Activated naive CD4-positive, alpha-beta T cell treated with anti-CD3 and anti-CD28 coated beads, Interleukin-2, amount 10 ng/mL, durations not matched to agents 7 days and 5 days (primary cell): ENCODE measurements around the gene CASK.

Source experiments
- CTCF ChIA-PET: fragments of 350-600 bp; sonication (Branson Sonifier 250); formaldehyde crosslinking; loops from one replicate; lab custom pipeline; 2021; ENCODE audit warnings: antibody characterized with exemption; lab: Charles Lee
- DNase-seq: peaks from one replicate; pipeline ENCODE4 v3.0.0-alpha.2; 2020
- H3K27ac Mint-ChIP-seq: one replicate; pipeline ENCODE4 v1.8.0; 2021; ENCODE audit warnings: mild to moderate bottlenecking, moderate library complexity, mixed read lengths
- H3K27me3 Mint-ChIP-seq: one replicate; pipeline ENCODE4 v1.8.0; 2021; ENCODE audit warnings: mild to moderate bottlenecking, mixed read lengths
- H3K36me3 Mint-ChIP-seq: one replicate; pipeline ENCODE4 v1.8.0; 2021; ENCODE audit warnings: mixed read lengths
- H3K4me1 Mint-ChIP-seq: one replicate; pipeline ENCODE4 v1.8.0; 2021; ENCODE audit warnings: mixed read lengths
- H3K4me3 Mint-ChIP-seq: one replicate; pipeline ENCODE4 v1.8.0; 2021; ENCODE audit warnings: mild to moderate bottlenecking, moderate library complexity, mixed read lengths
- H3K9me3 Mint-ChIP-seq: one replicate; pipeline ENCODE4 v1.8.0; 2021; ENCODE audit warnings: mixed read lengths

Gene CASK

DNA sequence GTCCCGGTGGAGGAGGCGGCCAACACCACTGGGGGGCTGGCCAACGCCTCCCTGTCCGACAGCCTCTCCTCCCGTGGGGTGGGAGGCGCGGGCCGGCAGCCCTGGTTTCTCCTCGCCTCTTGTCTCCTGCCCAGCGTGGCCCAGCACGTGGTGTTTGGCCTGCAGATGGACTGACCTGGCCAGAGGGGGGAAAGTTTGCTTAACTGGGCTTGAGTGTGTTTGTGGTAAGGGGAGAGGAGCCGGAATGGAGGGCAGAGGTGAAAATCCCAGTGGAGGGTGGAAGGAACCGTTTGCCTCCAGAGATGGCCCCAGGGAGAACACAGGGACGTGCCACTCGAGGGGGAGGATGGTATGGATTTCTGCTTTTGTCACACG is 448.6 kb downstream of the CASK start:
- Mint-ChIP-seq H3K36me3 (no peaks in the 10 kb centered on the region), H3K4me3 (no peak overlapping the region), H3K9me3 (no peaks in the 10 kb centered on the region), H3K27ac (no peak overlapping the region), H3K4me1 (peaks cover 2% of the 10 kb centered on the region), H3K27me3 (peaks cover 3% of the 10 kb centered on the region)
- CTCF ChIA-PET: no interaction called here
- no peak for DNase-seq

DNA sequence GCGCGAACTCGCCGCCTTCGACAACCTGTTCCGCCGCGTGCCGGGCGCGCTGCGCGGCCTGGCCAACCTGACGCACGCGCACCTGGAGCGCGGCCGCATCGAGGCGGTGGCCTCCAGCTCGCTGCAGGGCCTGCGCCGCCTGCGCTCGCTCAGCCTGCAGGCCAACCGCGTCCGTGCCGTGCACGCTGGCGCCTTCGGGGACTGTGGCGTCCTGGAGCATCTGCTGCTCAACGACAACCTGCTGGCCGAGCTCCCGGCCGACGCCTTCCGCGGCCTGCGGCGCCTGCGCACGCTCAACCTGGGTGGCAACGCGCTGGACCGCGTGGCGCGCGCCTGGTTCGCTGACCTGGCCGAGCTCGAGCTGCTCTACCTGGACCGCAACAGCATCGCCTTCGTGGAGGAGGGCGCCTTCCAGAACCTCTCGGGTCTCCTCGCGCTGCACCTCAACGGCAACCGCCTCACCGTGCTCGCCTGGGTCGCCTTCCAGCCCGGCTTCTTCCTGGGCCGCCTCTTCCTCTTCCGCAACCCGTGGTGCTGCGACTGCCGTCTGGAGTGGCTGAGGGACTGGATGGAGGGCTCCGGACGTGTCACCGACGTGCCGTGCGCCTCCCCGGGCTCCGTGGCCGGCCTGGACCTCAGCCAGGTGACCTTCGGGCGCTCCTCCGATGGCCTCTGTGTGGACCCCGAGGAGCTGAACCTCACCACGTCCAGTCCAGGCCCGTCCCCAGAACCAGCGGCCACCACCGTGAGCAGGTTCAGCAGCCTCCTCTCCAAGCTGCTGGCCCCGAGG is 449.2 kb downstream of the CASK start:
- no peaks in the 10 kb centered on the region for H3K9me3 Mint-ChIP-seq
- no peaks in the 10 kb centered on the region for H3K36me3 Mint-ChIP-seq
- peaks cover 3% of the 10 kb centered on the region for H3K27me3 Mint-ChIP-seq
- H3K27ac Mint-ChIP-seq: no peak overlapping the region
- peaks cover 2% of the 10 kb centered on the region for H3K4me1 Mint-ChIP-seq
- no peak overlapping the region for H3K4me3 Mint-ChIP-seq
- CTCF ChIA-PET: no interaction called here
- DNase-seq: no peak

DNA sequence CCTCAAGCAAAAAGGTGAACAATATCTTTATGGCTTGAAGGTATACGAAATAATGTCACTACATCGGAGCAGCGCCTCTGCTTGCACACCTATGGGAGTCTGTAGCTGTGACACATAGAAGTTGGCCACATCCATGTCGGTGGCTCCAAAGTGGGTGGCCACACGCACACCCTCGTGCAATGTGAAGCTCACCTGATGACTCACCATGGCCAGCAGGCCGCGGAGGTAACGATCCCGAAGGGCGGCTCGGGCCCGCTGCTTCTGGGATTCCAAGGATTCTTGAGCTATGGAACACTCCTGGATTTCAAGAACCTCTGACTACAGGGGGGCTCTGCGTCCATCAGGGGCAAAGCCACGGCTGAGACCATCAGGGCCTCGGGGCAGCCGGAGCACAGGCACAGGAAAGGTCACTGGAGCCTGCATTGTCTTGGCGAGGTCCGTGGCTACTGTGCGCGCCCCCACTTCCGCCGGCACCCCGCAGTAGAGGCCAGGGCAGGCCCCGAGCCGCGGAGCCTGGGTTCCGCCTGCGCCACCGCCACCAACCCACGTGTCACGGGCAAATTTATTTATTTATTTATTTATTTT is 451.0 kb downstream of the CASK start:
- Mint-ChIP-seq H3K9me3 (no peaks in the 10 kb centered on the region), H3K4me1 (peaks cover 2% of the 10 kb centered on the region), H3K4me3 (no peak overlapping the region), H3K27ac (no peak overlapping the region), H3K27me3 (peaks cover 3% of the 10 kb centered on the region), H3K36me3 (no peaks in the 10 kb centered on the region)
- DNase-seq: no peak
- CTCF ChIA-PET: no interaction called here

DNA sequence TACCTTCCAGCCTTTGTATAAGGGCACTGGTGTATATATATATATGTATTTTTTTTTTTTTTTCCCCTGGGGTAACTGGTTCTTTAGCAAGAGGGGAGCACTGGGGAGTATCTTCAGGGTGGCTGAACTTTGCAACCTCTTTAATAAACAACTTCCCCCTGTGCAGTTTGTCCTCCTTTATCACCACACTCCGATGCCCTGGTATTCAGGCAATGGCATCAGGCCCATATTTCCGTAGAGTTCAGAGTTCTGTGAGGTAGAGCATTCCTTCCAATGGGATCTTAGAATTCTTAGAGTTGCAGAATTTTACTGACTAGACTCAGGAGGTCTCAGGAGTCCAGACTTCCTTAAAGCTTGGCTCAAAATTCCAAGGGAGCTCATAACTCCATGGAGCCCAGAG is 451.6 kb downstream of the CASK start:
- no peak for DNase-seq
- H3K4me1 Mint-ChIP-seq: peaks cover 2% of the 10 kb centered on the region
- no peaks in the 10 kb centered on the region for H3K9me3 Mint-ChIP-seq
- no peak overlapping the region for H3K4me3 Mint-ChIP-seq
- CTCF ChIA-PET: no interaction called here
- H3K36me3 Mint-ChIP-seq: no peaks in the 10 kb centered on the region
- no peak overlapping the region for H3K27ac Mint-ChIP-seq
- peaks cover 3% of the 10 kb centered on the region for H3K27me3 Mint-ChIP-seq

DNA sequence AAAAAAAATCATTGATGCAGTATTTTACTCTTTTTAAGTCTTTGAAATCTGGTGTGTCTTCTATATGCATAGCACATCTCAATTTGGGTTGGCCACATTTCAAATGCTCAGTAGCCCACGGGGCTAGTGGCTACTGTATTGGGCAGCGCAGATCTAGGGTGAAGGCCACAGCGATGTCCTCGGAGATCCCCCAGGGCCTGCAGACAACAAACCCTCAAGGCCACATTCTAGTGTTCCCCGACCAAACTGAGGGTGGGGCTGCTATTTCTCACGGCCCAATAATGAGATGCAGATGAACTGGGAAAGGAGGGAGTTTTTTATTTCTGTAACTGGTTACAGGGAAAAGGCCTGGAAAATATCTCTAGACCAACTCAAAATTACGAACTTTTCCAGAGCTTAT is 452.6 kb downstream of the CASK start:
- CTCF ChIA-PET: no interaction called here
- DNase-seq: no peak
- H3K27me3 Mint-ChIP-seq: peaks cover 3% of the 10 kb centered on the region
- H3K27ac Mint-ChIP-seq: no peak overlapping the region
- H3K36me3 Mint-ChIP-seq: no peaks in the 10 kb centered on the region
- peaks cover 2% of the 10 kb centered on the region for H3K4me1 Mint-ChIP-seq
- H3K4me3 Mint-ChIP-seq: no peak overlapping the region
- H3K9me3 Mint-ChIP-seq: no peaks in the 10 kb centered on the region

DNA sequence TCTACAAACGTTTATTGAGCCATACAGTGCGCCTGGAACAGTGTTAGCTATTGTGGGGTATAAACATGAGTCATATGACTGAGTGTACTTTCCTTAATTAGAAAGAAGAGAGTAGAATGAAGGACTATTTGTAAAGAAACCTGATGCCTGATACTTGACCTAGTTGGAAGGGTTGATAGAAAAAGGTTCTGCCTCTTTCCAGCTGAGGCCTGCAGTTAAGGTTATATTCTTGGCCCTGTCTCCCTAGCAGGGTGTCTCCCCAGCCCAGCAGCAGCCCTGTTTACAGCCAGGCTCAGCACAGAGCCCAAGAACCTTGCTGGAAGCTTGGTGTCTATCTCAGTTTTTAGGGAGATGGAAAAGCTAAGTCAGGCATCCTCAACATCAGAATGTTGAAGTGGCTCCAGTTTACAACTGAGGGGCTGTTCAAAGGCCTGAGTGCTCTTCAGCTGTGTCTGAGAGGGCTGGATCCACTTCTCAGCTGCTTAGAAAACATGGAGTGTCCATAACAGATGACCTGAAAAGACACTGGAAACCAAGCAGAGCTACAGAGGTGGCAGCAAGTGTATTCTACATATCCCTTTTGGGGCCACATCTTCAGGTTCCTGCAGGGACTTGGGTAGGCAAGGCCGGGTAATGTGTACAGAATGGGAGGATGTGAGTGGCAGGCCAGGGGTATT is 454.6 kb downstream of the CASK start:
- Mint-ChIP-seq H3K36me3 (no peaks in the 10 kb centered on the region), H3K4me3 (no peak overlapping the region), H3K27me3 (no peaks in the 10 kb centered on the region), H3K9me3 (no peaks in the 10 kb centered on the region), H3K27ac (no peak overlapping the region), H3K4me1 (peaks cover 2% of the 10 kb centered on the region)
- no peak for DNase-seq
- CTCF ChIA-PET: interaction anchor here (0.8 kb wide), 1 partner anchor 10 kb away, joined by 3 read pairs; no protein-coding TSS in a partner anchor
